OCI-LY3 (cell line): ENCODE measurements around the gene BAHD1.

Experiments
- H2AFZ ChIP-seq: fragments of 200-600, 300-600 bp; shearing (Covaris generic); 2 replicates; pipeline ENCODE4 v1.6.0; 2014; ENCODE audit warnings: antibody characterized with exemption, low read depth, low read length
- H3K27ac ChIP-seq: fragments of 200-600, 300-600 bp; sonication (generic); 2 replicates; pipeline ENCODE4 v1.5.1; 2014; ENCODE audit warnings: mild to moderate bottlenecking, low read length, moderate library complexity, mixed read lengths
- H3K27me3 ChIP-seq: fragments of 200-600, 300-600 bp; sonication (generic); 2 replicates; pipeline ENCODE4 v1.6.1; 2014; ENCODE audit warnings: low read depth, low read length, mixed read lengths
- H3K36me3 ChIP-seq: fragments of 200-600, 300-600 bp; sonication (generic); replicated peaks from 2 replicates; pipeline ENCODE3; 2014; ENCODE audit warnings: low read depth, low read length, mixed read lengths
- H3K4me1 ChIP-seq: fragments of 300-600, 200-600 bp; sonication (generic); 2 replicates; pipeline ENCODE4 v1.6.1; 2014; ENCODE audit warnings: low read length, mixed read lengths
- H3K4me2 ChIP-seq: fragments of 200-600, 300-600 bp; sonication (generic); 2 replicates; pipeline ENCODE4 v1.6.1; 2014; ENCODE audit warnings: low read length, mixed read lengths
- H3K4me3 ChIP-seq: fragments of 300-600, 200-600 bp; sonication (generic); 2 replicates; pipeline ENCODE4 v1.5.1; 2014; ENCODE audit warnings: antibody characterized with exemption, mild to moderate bottlenecking, low read length, moderate library complexity
- H3K79me2 ChIP-seq: fragments of 300-600, 200-600 bp; shearing (Covaris generic); 2 replicates; pipeline ENCODE4 v1.6.1; 2014; ENCODE audit warnings: mild to moderate bottlenecking, low read length, mixed read lengths
- H3K9ac ChIP-seq: fragments of 300-600, 200-600 bp; shearing (Covaris generic); 2 replicates; pipeline ENCODE4 v1.6.0; 2014; ENCODE audit warnings: mild to moderate bottlenecking, low read length, moderate library complexity
- H3K9me3 ChIP-seq: fragments of 200-600, 300-600 bp; shearing (Covaris generic); 2 replicates; pipeline ENCODE4 v1.6.1; 2014; ENCODE audit warnings: low read length, mixed read lengths; ENCODE audit not compliant: insufficient read depth
- H4K20me1 ChIP-seq: fragments of 200-600, 300-600 bp; sonication (generic); 2 replicates; pipeline ENCODE4 v1.6.1; 2016; ENCODE audit warnings: low read length, mixed read lengths; ENCODE audit not compliant: insufficient read depth
- CTCF ChIP-seq: fragments of 200-600, 300-600 bp; sonication (generic); IDR thresholded peaks from 2 replicates; pipeline ENCODE4 v1.5.1; 2014; ENCODE audit warnings: antibody characterized with exemption, low read length, low read depth
- EZH2phosphoT487 ChIP-seq: fragments of 200-600 bp; shearing (Covaris generic); IDR thresholded peaks from 2 replicates; pipeline ENCODE4 v1.6.1; 2018; ENCODE audit warnings: antibody characterized with exemption, mixed run types, low read depth

The BAHD1 gene

GRCh38 chr15:40420071-40420713 lies 20.6 kb upstream of the BAHD1 start:
- H3K4me2 ChIP-seq: no peak overlapping the region
- H3K79me2 ChIP-seq: no peaks in the 10 kb centered on the region
- no peaks in the 10 kb centered on the region for H4K20me1 ChIP-seq
- H3K9me3 ChIP-seq: no peaks in the 10 kb centered on the region
- peaks cover 11% of the 10 kb centered on the region for H3K36me3 ChIP-seq
- no peak overlapping the region for H3K9ac ChIP-seq
- H2AFZ ChIP-seq: no peak overlapping the region
- H3K27me3 ChIP-seq: no peaks in the 10 kb centered on the region
- no peak overlapping the region for H3K27ac ChIP-seq
- no peak overlapping the region for H3K4me3 ChIP-seq
- H3K4me1 ChIP-seq: peaks cover 10% of the 10 kb centered on the region; the same call in 1 of the 2 replicates
- TF ChIP-seq EZH2phosphoT487 (no peak), CTCF (no peak)

- Histone ChIP-seq H3K9ac (no peak overlapping the region), H3K27me3 (no peaks in the 10 kb centered on the region), H3K4me2 (no peak overlapping the region), H3K4me1 (peaks cover 10% of the 10 kb centered on the region; the same call in 1 of the 2 replicates), H3K9me3 (no peaks in the 10 kb centered on the region), H4K20me1 (no peaks in the 10 kb centered on the region), H3K36me3 (peaks cover 7% of the 10 kb centered on the region), H2AFZ (no peak overlapping the region), H3K79me2 (no peaks in the 10 kb centered on the region), H3K27ac (no peak overlapping the region), H3K4me3 (no peak overlapping the region)
- no peak for TF ChIP-seq CTCF
- TF ChIP-seq EZH2phosphoT487: no peak
Observed at GRCh38 chr15:40420793-40421192, 20.0 kb upstream of the BAHD1 start.

GRCh38 chr15:40421246-40422157 lies 19.3 kb upstream of the BAHD1 start:
- peak overlapping the region; percentile 81 for H3K4me2 ChIP-seq
- H3K4me3 ChIP-seq: peak overlapping the region; percentile 58
- peaks cover 2% of the 10 kb centered on the region for H3K36me3 ChIP-seq
- peak overlapping the region; percentile 27; the same call in 1 of the 2 replicates for H3K9ac ChIP-seq
- TF ChIP-seq CTCF (peak; percentile 85), EZH2phosphoT487 (no peak)
- no peaks in the 10 kb centered on the region for H4K20me1 ChIP-seq
- H3K4me1 ChIP-seq: peaks cover 10% of the 10 kb centered on the region; the same call in 1 of the 2 replicates
- no peaks in the 10 kb centered on the region for H3K79me2 ChIP-seq
- no peak overlapping the region for H2AFZ ChIP-seq
- H3K27me3 ChIP-seq: no peaks in the 10 kb centered on the region
- no peak overlapping the region for H3K27ac ChIP-seq
- no peaks in the 10 kb centered on the region for H3K9me3 ChIP-seq

GRCh38 chr15:40424483-40425115 lies 16.2 kb upstream of the BAHD1 start:
- peaks cover 12% of the 10 kb centered on the region for H3K27me3 ChIP-seq
- H3K9me3 ChIP-seq: no peaks in the 10 kb centered on the region
- H3K36me3 ChIP-seq: no peaks in the 10 kb centered on the region
- TF ChIP-seq CTCF (no peak), EZH2phosphoT487 (no peak)
- no peak overlapping the region for H3K4me2 ChIP-seq
- no peak overlapping the region for H3K4me3 ChIP-seq
- H3K79me2 ChIP-seq: no peaks in the 10 kb centered on the region
- no peaks in the 10 kb centered on the region for H4K20me1 ChIP-seq
- H3K4me1 ChIP-seq: peaks cover 10% of the 10 kb centered on the region; the same call in 1 of the 2 replicates
- no peak overlapping the region for H3K9ac ChIP-seq
- no peak overlapping the region for H3K27ac ChIP-seq
- no peak overlapping the region for H2AFZ ChIP-seq
